Kidney (tissue), 14 donors: ENCODE data around the gene ENOSF1. TPM values are rescaled to one million over a fixed set of nuclear protein-coding genes. Genes with fewer than 3 reads are reported as not detected.

Experiments used
- DNase-seq, 5 donors: peaks; one replicate each; pipeline ENCODE4 v3.0.0-alpha.2; 2013 to 2020
- FAIRE-seq: peaks from 2 replicates; lab custom pipeline; 2012; peaks lifted over from hg19 to GRCh38; lab: Jason Lieb, UNC
- H3K27ac ChIP-seq, 2 donors: one replicate each; pipeline ENCODE4 v1.7.0; 2013; ENCODE audit warnings: low read depth in 2 of 2, low read length in 2 of 2, inconsistent platforms in 1 of 2
- H3K27me3 ChIP-seq: one replicate; pipeline ENCODE4 v1.7.1; 2013; ENCODE audit warnings: low read length, inconsistent platforms; ENCODE audit not compliant: control insufficient read depth, insufficient read depth
- H3K36me3 ChIP-seq, 3 donors: one replicate each; pipeline versions ENCODE4 v1.7.0 to v1.7.1; 2013; ENCODE audit warnings: low read length in 3 of 3, control low read depth in 1 of 3, inconsistent platforms in 1 of 3; ENCODE audit not compliant: insufficient read depth in 3 of 3, control insufficient read depth in 2 of 3
- H3K4me1 ChIP-seq, 3 donors: one replicate each; pipeline versions ENCODE4 v1.7.0 to v1.7.1; 2013; ENCODE audit warnings: low read length in 3 of 3, inconsistent platforms in 1 of 3, low read depth in 1 of 3; ENCODE audit not compliant: control insufficient read depth in 2 of 3, insufficient read depth in 2 of 3
- H3K4me3 ChIP-seq, 3 donors: one replicate each; pipeline versions ENCODE4 v1.7.0 to v1.8.1; 2013; ENCODE audit warnings: low read length in 3 of 3, control low read depth in 1 of 3, inconsistent platforms in 1 of 3
- H3K9ac ChIP-seq, 3 donors: one replicate each; pipeline versions ENCODE4 v1.7.0 to v1.7.1; 2013; ENCODE audit warnings: low read length in 3 of 3, control low read depth in 1 of 3, inconsistent platforms in 1 of 3
- H3K9me3 ChIP-seq, 3 donors: one replicate each; pipeline versions ENCODE4 v1.7.0 to v1.7.1; 2013; ENCODE audit warnings: low read length in 3 of 3, control low read depth in 1 of 3, inconsistent platforms in 1 of 3; ENCODE audit not compliant: control insufficient read depth in 2 of 3, insufficient read depth in 1 of 3
- CTCF ChIP-seq: IDR thresholded peaks from 3 replicates; pipeline ENCODE4 v1.5.1; 2012; ENCODE audit warnings: mild to moderate bottlenecking, moderate library complexity, borderline replicate concordance; ENCODE audit not compliant: insufficient read depth; ENCODE audit errors: extremely low read depth
- intact Hi-C: fragments of 100-400 bp; cut with DNase I; formaldehyde crosslinking; loops from one replicate; pipeline ENCODE4 v1.11.1; 2022
- polyA plus RNA-seq: library from polyadenylated mRNA; stranded (reverse); fragments of 350-450 nt; fragmentation: Illumina TruSeq; extraction: RNeasy Lipid Tissue Mini Kit (QIAGEN cat#74804); gene quantifications from one replicate; pipeline ENCODE4 v1.2.3, GENCODE V29; 2014; ENCODE audit warnings: low read depth, low replicate concordance; ENCODE audit not compliant: insufficient read depth
- total RNA-seq: library from RNA; stranded (reverse); fragmentation: NEBNext Ultra II Directional; extraction: Animal tissue kit (Norgen Biotek cat#: 25700); gene quantifications from one replicate; pipeline ENCODE4 v1.2.1, GENCODE V29; 2021
- donor health status: control.
- donor health status: control.
- donor health status: control.
- donor health status: control.
- donor health status: control.
- donor health status: DM: yes; HTN: yes; CAD: no.
- donor health status: Normal renal cell carcinoma (clear cell type).

Gene ENOSF1
- total and polyA plus RNA-seq, 2 donors from 2014 or later = 110 to 132 TPM

- Histone ChIP-seq H3K4me3 (no peak overlapping the region), H3K27me3 (no peaks in the 10 kb centered on the region), H3K9me3 (no peaks in the 10 kb centered on the region), H3K9ac (no peak overlapping the region), H3K27ac (no peak overlapping the region), H3K4me1 (peaks cover 0 to 3% (median 0%) of the 10 kb centered on the region in 3 donors), H3K36me3 (no peaks in the 10 kb centered on the region)
- intact Hi-C loops = no loop called here
- FAIRE-seq = no peak
- TF ChIP-seq CTCF = no peak
- DNase-seq = no peak
Observed at GRCh38 chr18:654601-655000, 57.8 kb downstream of the ENOSF1 start.

GRCh38 chr18:653512-653911, 58.9 kb downstream of the ENOSF1 start:
- FAIRE-seq (no peak), DNase-seq (no peak)
- peaks cover 0 to under 1% (median 0%) of the 10 kb centered on the region in 3 donors for H3K4me1 ChIP-seq
- no peak overlapping the region for H3K4me3 ChIP-seq
- no peak for TF ChIP-seq CTCF
- H3K9me3 ChIP-seq = no peaks in the 10 kb centered on the region
- no peaks in the 10 kb centered on the region for H3K27me3 ChIP-seq
- intact Hi-C loops = no loop called here
- H3K36me3 ChIP-seq = no peaks in the 10 kb centered on the region
- H3K9ac ChIP-seq = no peak overlapping the region
- H3K27ac ChIP-seq = no peak overlapping the region

- Histone ChIP-seq H3K36me3 (no peaks in the 10 kb centered on the region), H3K27ac (no peak overlapping the region), H3K27me3 (no peaks in the 10 kb centered on the region), H3K4me3 (no peak overlapping the region), H3K9ac (no peak overlapping the region), H3K9me3 (no peaks in the 10 kb centered on the region), H3K4me1 (no peaks in the 10 kb centered on the region)
- no peak for TF ChIP-seq CTCF
- intact Hi-C loops = no loop called here
- DNase-seq = no peak
- FAIRE-seq = no peak
Observed at GRCh38 chr18:652131-652530, 60.3 kb downstream of the ENOSF1 start.

- H3K36me3 ChIP-seq = no peaks in the 10 kb centered on the region
- H3K9me3 ChIP-seq = no peaks in the 10 kb centered on the region
- no peak for DNase-seq
- no peak for TF ChIP-seq CTCF
- H3K27me3 ChIP-seq = no peaks in the 10 kb centered on the region
- no peak overlapping the region for H3K4me3 ChIP-seq
- no peak overlapping the region for H3K27ac ChIP-seq
- FAIRE-seq = no peak
- no peak overlapping the region for H3K9ac ChIP-seq
- no peaks in the 10 kb centered on the region for H3K4me1 ChIP-seq
- intact Hi-C loops = no loop called here
Observed at GRCh38 chr18:650428-650858, 62.0 kb downstream of the ENOSF1 start.
